ENCODE measurements around the gene CYP3A7. TPM values are rescaled to one million over a fixed set of nuclear protein-coding genes. Genes with fewer than 3 reads are reported as not detected.

Gene CYP3A7
- total RNA-seq, 1 experiment from 2014 or later: not detected

DNA sequence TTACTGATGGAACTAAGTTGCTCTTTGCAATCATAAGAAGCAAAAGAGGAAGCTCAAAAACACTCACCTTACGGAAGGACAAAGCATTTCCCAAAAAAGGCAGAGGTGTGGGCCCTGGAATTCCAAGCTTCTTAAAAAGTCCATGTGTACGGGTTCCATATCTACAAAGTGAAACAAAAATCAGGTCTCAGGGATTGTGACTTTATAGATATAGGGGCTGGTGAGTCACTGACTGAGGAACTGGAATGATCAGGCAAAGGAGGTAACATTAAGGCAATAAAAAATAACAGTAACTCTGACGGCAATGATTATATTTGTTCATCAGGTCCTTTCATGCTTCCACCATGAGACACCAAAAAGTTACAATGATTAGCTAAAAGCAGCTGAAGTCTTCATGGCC lies 4.0 kb downstream of the CYP3A7 start:
- ATAC-seq (no peak), DNase-seq (ENCODE audit: low read depth, low spot score) (no peak)
- in situ Hi-C loops (cut with HindIII; ENCODE audit: low pct_unique_long_range_greater_than_20kb, low sequenced_read_pairs): no loop called here
- H3K27me3 ChIP-seq (ENCODE audit: control insufficient read depth, insufficient read depth, low read length): peaks cover 3% of the 10 kb centered on the region; the same call in 1 of the 2 replicates
- intact Hi-C loops (cut with micrococcal nuclease; ENCODE audit: unreplicated experiment): no loop called here
- H3K27ac ChIP-seq (ENCODE audit: low read length): no peak overlapping the region
- H3K4me1 ChIP-seq (ENCODE audit: control insufficient read depth, insufficient read depth, low read length): no peaks in the 10 kb centered on the region
- ChIA-PET POLR2A (no interaction called here), CTCF (no interaction called here)
- BruUV-seq (replicated peaks): no TSS peak
- no peaks in the 10 kb centered on the region for H3K9me3 ChIP-seq (ENCODE audit: control insufficient read depth, insufficient read depth, low read depth, low read length)
- H3K36me3 ChIP-seq (ENCODE audit: control insufficient read depth, insufficient read depth, low read length): no peaks in the 10 kb centered on the region
- TF ChIP-seq CTCF (IDR thresholded peaks at IDR 0.05): no peak
- TF ChIP-seq POLR2AphosphoS5 (IDR thresholded peaks at IDR 0.05; ENCODE audit: low read depth, low read length): no peak
- TF ChIP-seq SIN3A (IDR thresholded peaks at IDR 0.05; ENCODE audit: borderline replicate concordance, insufficient read depth, low read depth, low read length): no peak
- TF ChIP-seq REST (IDR thresholded peaks at IDR 0.05; ENCODE audit: insufficient read depth in 1 of 2, low read depth in 2 of 2, low read length in 1 of 2): no peak
- no peak for TF ChIP-seq TCF7L2 (IDR thresholded peaks at IDR 0.05; ENCODE audit: low read depth, low read length)
- H3K4me3 ChIP-seq (ENCODE audit: low read depth in 2 of 2, low read length in 2 of 2): no peak overlapping the region

GRCh38 chr7:99730238-99730810 lies 4.7 kb downstream of the CYP3A7 start:
- no peaks in the 10 kb centered on the region for H3K4me1 ChIP-seq (ENCODE audit: control insufficient read depth, insufficient read depth, low read length)
- in situ Hi-C loops (cut with HindIII; ENCODE audit: low pct_unique_long_range_greater_than_20kb, low sequenced_read_pairs): no loop called here
- ChIA-PET POLR2A (no interaction called here), CTCF (no interaction called here)
- H3K9me3 ChIP-seq (ENCODE audit: control insufficient read depth, insufficient read depth, low read depth, low read length): no peaks in the 10 kb centered on the region
- H3K4me3 ChIP-seq (ENCODE audit: low read depth in 2 of 2, low read length in 2 of 2): no peak overlapping the region
- H3K27ac ChIP-seq (ENCODE audit: low read length): no peak overlapping the region
- no peak for TF ChIP-seq SIN3A (IDR thresholded peaks at IDR 0.05; ENCODE audit: borderline replicate concordance, insufficient read depth, low read depth, low read length)
- TF ChIP-seq CTCF (IDR thresholded peaks at IDR 0.05): no peak
- TF ChIP-seq REST (IDR thresholded peaks at IDR 0.05; ENCODE audit: insufficient read depth in 1 of 2, low read depth in 2 of 2, low read length in 1 of 2): no peak
- TF ChIP-seq TCF7L2 (IDR thresholded peaks at IDR 0.05; ENCODE audit: low read depth, low read length): no peak
- TF ChIP-seq POLR2AphosphoS5 (IDR thresholded peaks at IDR 0.05; ENCODE audit: low read depth, low read length): no peak
- BruUV-seq (replicated peaks): no TSS peak
- H3K36me3 ChIP-seq (ENCODE audit: control insufficient read depth, insufficient read depth, low read length): no peaks in the 10 kb centered on the region
- intact Hi-C loops (cut with micrococcal nuclease; ENCODE audit: unreplicated experiment): no loop called here
- peaks cover 3% of the 10 kb centered on the region; the same call in 1 of the 2 replicates for H3K27me3 ChIP-seq (ENCODE audit: control insufficient read depth, insufficient read depth, low read length)
- DNase-seq (ENCODE audit: low read depth, low spot score) (no peak), ATAC-seq (no peak)

Measured in Panc1 (cell line).